ENCODE data around the gene RAET1E.

DNA sequence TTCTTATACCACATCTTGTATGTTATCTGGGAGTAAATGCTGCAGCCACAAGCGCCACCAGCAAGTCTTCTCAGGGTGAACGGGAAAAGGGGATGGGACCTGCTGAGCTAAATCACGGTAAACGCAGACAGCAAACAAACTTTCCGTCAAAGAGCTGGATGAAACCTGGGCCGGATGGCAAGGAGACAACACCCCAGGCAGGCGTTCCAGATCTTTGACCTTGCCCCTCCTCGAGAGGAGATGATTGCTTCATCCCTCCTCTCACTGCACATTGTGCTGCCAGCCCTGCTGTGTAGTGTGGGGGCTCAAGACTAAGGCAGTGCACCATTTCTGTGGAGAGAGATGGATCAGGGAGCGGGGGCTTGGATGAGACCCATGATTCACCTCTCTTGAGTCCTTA, 9.8 kb downstream of the RAET1E start:
- TF ChIP-seq POLR2A (IDR thresholded peaks at IDR 0.05; ENCODE audit: low read length), result no peak
- no peak for TF ChIP-seq GATA1 (IDR thresholded peaks at IDR 0.05; ENCODE audit: low read depth, low read length)
